ENCODE results near the gene FATE1. TPM values are rescaled to one million over a fixed set of nuclear protein-coding genes. Genes with fewer than 3 reads are reported as not detected.

FATE1 gene
- total and polyA plus RNA-seq, 4 experiments from 2014 or later = not detected

DNA sequence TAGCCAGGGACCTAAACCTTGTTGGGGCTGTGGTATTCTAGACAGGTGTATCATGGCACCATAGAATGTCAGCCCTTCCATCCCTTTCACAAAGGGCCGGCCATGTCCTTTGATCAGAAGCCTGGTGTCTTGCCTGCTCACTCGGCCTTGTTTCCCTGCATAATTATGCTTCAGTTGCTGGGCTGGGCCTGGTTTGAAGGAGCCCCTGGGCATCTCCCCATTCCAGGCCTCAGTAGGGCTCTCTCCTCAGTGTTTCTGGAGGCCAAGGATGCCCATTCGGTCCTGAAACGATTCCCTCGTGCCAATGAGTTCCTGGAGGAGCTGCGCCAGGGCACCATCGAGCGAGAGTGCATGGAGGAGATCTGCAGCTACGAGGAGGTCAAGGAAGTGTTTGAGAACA, 16.1 kb upstream of the FATE1 start:
- ChIA-PET CTCF (ENCODE audit: partially characterized antibody) (no interaction called here), POLR2A (ENCODE audit: partially characterized antibody) (no interaction called here)
- no peaks in the 10 kb centered on the region for H3K36me3 Mint-ChIP-seq
- Histone ChIP-seq H3K36me3 (ENCODE audit: insufficient read depth, low read length) (no peaks in the 10 kb centered on the region), H3K4me1 (ENCODE audit: insufficient read depth, low read length) (no peaks in the 10 kb centered on the region), H3K4me3 (ENCODE audit: low read length in 2 of 2) (no peak overlapping the region), H3K9me3 (ENCODE audit: control insufficient read depth in 1 of 2, low read length in 2 of 2) (no peaks in the 10 kb centered on the region), H3K27me3 (ENCODE audit: insufficient read depth, low read length) (no peaks in the 10 kb centered on the region), H3K27ac (ENCODE audit: low read depth, low read length) (no peak overlapping the region)
- no peaks in the 10 kb centered on the region for H3K4me1 Mint-ChIP-seq
- H3K9me3 Mint-ChIP-seq = no peaks in the 10 kb centered on the region
- intact Hi-C loops (cut with micrococcal nuclease) = no loop called here
- H3K4me3 Mint-ChIP-seq = no peak overlapping the region
- peaks cover 3 to 5% of the 10 kb centered on the region in 2 donors for H3K27me3 Mint-ChIP-seq
- no peak overlapping the region for H3K27ac Mint-ChIP-seq
- DNase-seq = no peak

GRCh38 chrX:151700581-151700980, 15.3 kb upstream of the FATE1 start:
- intact Hi-C loops (cut with micrococcal nuclease) = no loop called here
- Histone ChIP-seq H3K9me3 (ENCODE audit: control insufficient read depth in 1 of 2, low read length in 2 of 2) (no peaks in the 10 kb centered on the region), H3K27ac (ENCODE audit: low read depth, low read length) (no peak overlapping the region), H3K36me3 (ENCODE audit: insufficient read depth, low read length) (no peaks in the 10 kb centered on the region), H3K4me3 (ENCODE audit: low read length in 2 of 2) (no peak overlapping the region), H3K27me3 (ENCODE audit: insufficient read depth, low read length) (no peaks in the 10 kb centered on the region), H3K4me1 (ENCODE audit: insufficient read depth, low read length) (no peaks in the 10 kb centered on the region)
- peaks cover 1 to 3% of the 10 kb centered on the region in 2 donors for H3K27me3 Mint-ChIP-seq
- H3K36me3 Mint-ChIP-seq = no peaks in the 10 kb centered on the region
- no peak overlapping the region for H3K27ac Mint-ChIP-seq
- H3K4me1 Mint-ChIP-seq = no peaks in the 10 kb centered on the region
- ChIA-PET CTCF (ENCODE audit: partially characterized antibody) (no interaction called here), POLR2A (ENCODE audit: partially characterized antibody) (no interaction called here)
- no peak for DNase-seq
- H3K9me3 Mint-ChIP-seq = no peaks in the 10 kb centered on the region
- no peak overlapping the region for H3K4me3 Mint-ChIP-seq

GRCh38 chrX:151701071-151701470, 14.8 kb upstream of the FATE1 start:
- Mint-ChIP-seq H3K4me3 (no peak overlapping the region), H3K9me3 (no peaks in the 10 kb centered on the region), H3K27ac (no peak overlapping the region), H3K27me3 (peaks cover 0 to 1% of the 10 kb centered on the region in 2 donors), H3K36me3 (no peaks in the 10 kb centered on the region), H3K4me1 (no peaks in the 10 kb centered on the region)
- no peak overlapping the region for H3K4me3 ChIP-seq (ENCODE audit: low read length in 2 of 2)
- H3K27ac ChIP-seq (ENCODE audit: low read depth, low read length) = no peak overlapping the region
- POLR2A ChIA-PET (ENCODE audit: partially characterized antibody) = no interaction called here
- H3K36me3 ChIP-seq (ENCODE audit: insufficient read depth, low read length) = no peaks in the 10 kb centered on the region
- H3K9me3 ChIP-seq (ENCODE audit: control insufficient read depth in 1 of 2, low read length in 2 of 2) = no peaks in the 10 kb centered on the region
- CTCF ChIA-PET (ENCODE audit: partially characterized antibody) = no interaction called here
- H3K27me3 ChIP-seq (ENCODE audit: insufficient read depth, low read length) = no peaks in the 10 kb centered on the region
- DNase-seq = no peak
- intact Hi-C loops (cut with micrococcal nuclease) = no loop called here
- H3K4me1 ChIP-seq (ENCODE audit: insufficient read depth, low read length) = no peaks in the 10 kb centered on the region

DNA sequence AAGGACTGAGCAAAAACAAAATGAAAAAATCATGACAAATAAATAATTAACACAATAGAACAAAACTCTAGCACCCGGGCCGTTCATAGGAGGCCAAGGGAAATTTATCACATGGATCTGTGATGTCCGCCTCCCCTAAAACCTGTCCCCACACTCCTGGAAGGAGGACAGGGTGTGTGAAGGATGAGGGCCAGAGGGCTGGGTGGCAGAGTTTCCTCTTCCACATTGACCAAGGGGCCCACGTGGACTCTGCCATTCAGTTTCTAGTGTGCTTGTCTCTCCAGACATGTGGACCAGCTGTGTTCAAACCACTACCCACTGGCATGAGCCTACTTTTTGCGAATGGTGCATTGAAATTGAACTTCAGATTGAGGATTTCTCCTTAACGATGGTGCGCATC, 14.3 kb upstream of the FATE1 start:
- Mint-ChIP-seq H3K27me3 (peaks cover 0 to under 1% of the 10 kb centered on the region in 2 donors), H3K36me3 (no peaks in the 10 kb centered on the region), H3K4me1 (no peaks in the 10 kb centered on the region), H3K9me3 (no peaks in the 10 kb centered on the region), H3K4me3 (no peak overlapping the region), H3K27ac (no peak overlapping the region)
- no peak overlapping the region for H3K4me3 ChIP-seq (ENCODE audit: low read length in 2 of 2)
- ChIA-PET POLR2A (ENCODE audit: partially characterized antibody) (no interaction called here), CTCF (ENCODE audit: partially characterized antibody) (no interaction called here)
- DNase-seq = no peak
- no peaks in the 10 kb centered on the region for H3K4me1 ChIP-seq (ENCODE audit: insufficient read depth, low read length)
- intact Hi-C loops (cut with micrococcal nuclease) = no loop called here
- H3K9me3 ChIP-seq (ENCODE audit: control insufficient read depth in 1 of 2, low read length in 2 of 2) = no peaks in the 10 kb centered on the region
- H3K27me3 ChIP-seq (ENCODE audit: insufficient read depth, low read length) = no peaks in the 10 kb centered on the region
- no peaks in the 10 kb centered on the region for H3K36me3 ChIP-seq (ENCODE audit: insufficient read depth, low read length)
- H3K27ac ChIP-seq (ENCODE audit: low read depth, low read length) = no peak overlapping the region

DNA sequence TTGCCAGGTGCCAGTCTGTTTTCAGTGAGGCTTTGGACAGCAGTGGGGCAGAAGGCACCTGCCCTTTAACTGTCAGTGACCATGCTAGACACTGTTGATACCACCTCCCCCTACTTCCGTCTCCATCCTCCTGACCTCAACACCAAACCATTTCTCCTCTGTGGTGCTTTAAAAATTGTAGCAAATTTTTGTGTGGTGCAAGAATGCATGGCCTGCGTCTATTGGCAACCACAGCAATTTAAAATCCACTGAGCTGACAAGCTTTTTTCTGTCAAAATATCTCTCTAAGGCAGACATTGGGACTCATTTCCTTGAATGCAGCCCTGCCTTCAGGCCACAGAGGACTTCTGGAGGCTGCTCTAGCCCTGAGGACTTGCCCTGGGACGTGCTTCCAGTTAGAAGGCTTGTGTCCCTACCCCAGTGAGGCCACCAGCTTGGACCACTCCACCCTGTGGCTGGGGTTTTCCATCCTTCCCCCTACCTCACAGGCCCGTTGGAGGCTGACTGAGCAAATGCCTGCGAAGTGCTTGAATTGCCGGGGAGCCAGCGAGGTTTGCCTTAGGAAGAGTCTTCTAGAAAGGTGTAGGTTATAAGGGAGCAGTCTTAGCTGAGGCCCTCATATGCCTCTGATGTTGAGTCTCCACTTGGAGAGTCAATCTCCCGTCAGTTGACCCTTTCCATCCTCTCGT, 13.7 kb upstream of the FATE1 start:
- no peaks in the 10 kb centered on the region for H3K36me3 Mint-ChIP-seq
- POLR2A ChIA-PET (ENCODE audit: partially characterized antibody) = no interaction called here

DNA sequence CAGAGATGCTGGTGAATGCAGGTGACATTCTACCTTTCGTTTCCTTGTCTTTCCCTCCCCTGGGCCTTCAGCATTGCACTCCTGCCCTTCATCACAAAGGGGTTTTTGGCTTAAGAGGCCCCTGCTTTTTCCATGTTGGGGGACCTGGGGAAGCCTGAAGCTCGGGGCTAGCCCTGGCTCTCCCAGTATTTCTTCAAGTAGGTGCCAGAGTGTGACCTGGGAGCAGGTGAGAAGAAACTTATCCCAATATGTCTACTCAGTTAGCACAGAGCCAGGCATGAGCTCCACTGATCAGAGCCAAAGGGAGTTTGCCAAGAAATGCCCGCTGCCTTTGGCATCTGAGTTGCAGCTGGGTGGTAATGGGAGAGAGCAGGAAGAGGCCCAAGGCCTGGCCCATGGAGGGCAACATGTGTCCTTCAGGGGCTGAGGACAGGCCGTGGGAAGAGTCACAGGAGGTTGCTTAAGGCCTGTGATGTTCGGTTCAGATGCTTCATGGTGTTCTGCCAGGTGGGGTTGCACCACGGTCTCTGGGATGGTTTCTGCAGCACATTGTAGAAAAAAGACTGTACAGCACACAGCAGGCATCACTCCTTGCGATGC, 13.0 kb upstream of the FATE1 start:
- H3K27ac Mint-ChIP-seq = no peak overlapping the region
- CTCF ChIA-PET (ENCODE audit: partially characterized antibody) = no interaction called here
- Histone ChIP-seq H3K27me3 (ENCODE audit: insufficient read depth, low read length) (no peaks in the 10 kb centered on the region), H3K4me1 (ENCODE audit: insufficient read depth, low read length) (no peaks in the 10 kb centered on the region), H3K27ac (ENCODE audit: low read depth, low read length) (no peak overlapping the region), H3K36me3 (ENCODE audit: insufficient read depth, low read length) (no peaks in the 10 kb centered on the region), H3K4me3 (ENCODE audit: low read length in 2 of 2) (no peak overlapping the region), H3K9me3 (ENCODE audit: control insufficient read depth in 1 of 2, low read length in 2 of 2) (no peaks in the 10 kb centered on the region)
- DNase-seq = no peak
- intact Hi-C loops (cut with micrococcal nuclease) = no loop called here
- H3K9me3 Mint-ChIP-seq = no peaks in the 10 kb centered on the region
- no peaks in the 10 kb centered on the region for H3K4me1 Mint-ChIP-seq
- no peak overlapping the region for H3K4me3 Mint-ChIP-seq
- no peaks in the 10 kb centered on the region for H3K27me3 Mint-ChIP-seq
- POLR2A ChIA-PET (ENCODE audit: partially characterized antibody) = no interaction called here
- H3K36me3 Mint-ChIP-seq = no peaks in the 10 kb centered on the region

More for the DNA sequence above, 13.7 kb upstream of the FATE1 start:
- Histone ChIP-seq H3K9me3 (ENCODE audit: control insufficient read depth in 1 of 2, low read length in 2 of 2) (no peaks in the 10 kb centered on the region), H3K27me3 (ENCODE audit: insufficient read depth, low read length) (no peaks in the 10 kb centered on the region), H3K27ac (ENCODE audit: low read depth, low read length) (no peak overlapping the region), H3K36me3 (ENCODE audit: insufficient read depth, low read length) (no peaks in the 10 kb centered on the region), H3K4me3 (ENCODE audit: low read length in 2 of 2) (no peak overlapping the region), H3K4me1 (ENCODE audit: insufficient read depth, low read length) (no peaks in the 10 kb centered on the region)
- no peak for DNase-seq
- Mint-ChIP-seq H3K4me3 (no peak overlapping the region), H3K4me1 (no peaks in the 10 kb centered on the region), H3K9me3 (no peaks in the 10 kb centered on the region), H3K27me3 (no peaks in the 10 kb centered on the region), H3K27ac (no peak overlapping the region)
- CTCF ChIA-PET (ENCODE audit: partially characterized antibody) = no interaction called here
- intact Hi-C loops (cut with micrococcal nuclease) = no loop called here

DNA sequence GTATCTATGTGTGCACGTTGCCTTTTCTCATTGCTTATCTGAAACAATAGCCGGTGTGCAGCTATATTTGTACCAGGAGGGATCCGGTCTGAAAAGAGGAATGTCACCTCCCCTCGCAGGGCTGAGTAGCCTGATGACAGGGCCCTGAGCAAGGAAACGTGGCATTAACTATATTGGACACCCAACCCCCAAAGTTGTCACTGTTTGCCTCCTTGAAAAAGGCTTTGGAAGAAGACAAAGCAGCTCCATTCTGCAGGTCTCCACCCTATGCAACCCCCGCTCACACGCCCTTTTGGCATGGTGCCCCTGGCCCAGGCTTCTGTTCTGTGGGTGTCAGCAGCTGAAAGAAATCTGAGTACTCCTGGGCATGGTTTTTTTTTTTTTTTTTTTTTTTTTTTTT, 12.3 kb upstream of the FATE1 start:
- no peaks in the 10 kb centered on the region for H3K27me3 Mint-ChIP-seq
- DNase-seq = no peak
- H3K4me3 ChIP-seq (ENCODE audit: low read length in 2 of 2) = no peak overlapping the region
- H3K36me3 Mint-ChIP-seq = no peaks in the 10 kb centered on the region
- no peaks in the 10 kb centered on the region for H3K4me1 Mint-ChIP-seq
- no peak overlapping the region for H3K4me3 Mint-ChIP-seq
- H3K27ac Mint-ChIP-seq = no peak overlapping the region
- intact Hi-C loops (cut with micrococcal nuclease) = no loop called here
- H3K36me3 ChIP-seq (ENCODE audit: insufficient read depth, low read length) = no peaks in the 10 kb centered on the region
- H3K9me3 Mint-ChIP-seq = no peaks in the 10 kb centered on the region
- H3K27ac ChIP-seq (ENCODE audit: low read depth, low read length) = no peak overlapping the region
- no peaks in the 10 kb centered on the region for H3K4me1 ChIP-seq (ENCODE audit: insufficient read depth, low read length)
- ChIA-PET CTCF (ENCODE audit: partially characterized antibody) (no interaction called here), POLR2A (ENCODE audit: partially characterized antibody) (no interaction called here)
- H3K9me3 ChIP-seq (ENCODE audit: control insufficient read depth in 1 of 2, low read length in 2 of 2) = no peaks in the 10 kb centered on the region
- no peaks in the 10 kb centered on the region for H3K27me3 ChIP-seq (ENCODE audit: insufficient read depth, low read length)

Measured in CD4-positive, alpha-beta memory T cell (primary cell).